ENCODE measurements around the gene IFTAP.

Gene IFTAP

GRCh38 chr11:36618363-36619047 is 24.2 kb downstream of the IFTAP start:
- no peaks in the 10 kb centered on the region for H3K4me1 ChIP-seq (ENCODE audit: control insufficient read depth, insufficient read depth, low read length)
- WGBS (ENCODE audit: insufficient coverage, insufficient read length), result no CpG with 5 or more reads among the region's 3 CpGs
- no peaks in the 10 kb centered on the region for H3K36me3 ChIP-seq (ENCODE audit: control insufficient read depth, insufficient read depth, low read length)
- no peak overlapping the region for H3K27ac ChIP-seq (ENCODE audit: low read length)
- no peaks in the 10 kb centered on the region for H3K27me3 ChIP-seq (ENCODE audit: control insufficient read depth, insufficient read depth, low read length)
- H3K4me3 ChIP-seq (ENCODE audit: low read length), result no peak overlapping the region
- DNase-seq (ENCODE audit: low read depth, low spot score), result no peak
- no peaks in the 10 kb centered on the region for H3K9me3 ChIP-seq (ENCODE audit: control insufficient read depth, insufficient read depth, low read length)

GRCh38 chr11:36619502-36619901 is 25.2 kb downstream of the IFTAP start:
- no CpG with 5 or more reads among the region's 5 CpGs for WGBS (ENCODE audit: insufficient coverage, insufficient read length)
- no peak overlapping the region for H3K27ac ChIP-seq (ENCODE audit: low read length)
- no peak overlapping the region for H3K4me3 ChIP-seq (ENCODE audit: low read length)

GRCh38 chr11:36620246-36620645 is 25.9 kb downstream of the IFTAP start:
- H3K27me3 ChIP-seq (ENCODE audit: control insufficient read depth, insufficient read depth, low read length), result no peaks in the 10 kb centered on the region
- no peaks in the 10 kb centered on the region for H3K9me3 ChIP-seq (ENCODE audit: control insufficient read depth, insufficient read depth, low read length)
- H3K4me3 ChIP-seq (ENCODE audit: low read length), result no peak overlapping the region
- no peak overlapping the region for H3K27ac ChIP-seq (ENCODE audit: low read length)
- H3K36me3 ChIP-seq (ENCODE audit: control insufficient read depth, insufficient read depth, low read length), result no peaks in the 10 kb centered on the region
- DNase-seq (ENCODE audit: low read depth, low spot score), result no peak
- no peaks in the 10 kb centered on the region for H3K4me1 ChIP-seq (ENCODE audit: control insufficient read depth, insufficient read depth, low read length)

More at GRCh38 chr11:36619502-36619901, 25.2 kb downstream of the IFTAP start:
- Histone ChIP-seq H3K36me3 (ENCODE audit: control insufficient read depth, insufficient read depth, low read length) (no peaks in the 10 kb centered on the region), H3K9me3 (ENCODE audit: control insufficient read depth, insufficient read depth, low read length) (no peaks in the 10 kb centered on the region), H3K27me3 (ENCODE audit: control insufficient read depth, insufficient read depth, low read length) (no peaks in the 10 kb centered on the region), H3K4me1 (ENCODE audit: control insufficient read depth, insufficient read depth, low read length) (no peaks in the 10 kb centered on the region)
- no peak for DNase-seq (ENCODE audit: low read depth, low spot score)

GRCh38 chr11:36622431-36623136 is 28.3 kb downstream of the IFTAP start:
- DNase-seq (ENCODE audit: low read depth, low spot score), result no peak
- WGBS (ENCODE audit: insufficient coverage, insufficient read length), result 100% methylated on average over 1 of the region's 3 CpGs

GRCh38 chr11:36623494-36623893 is 29.2 kb downstream of the IFTAP start:
- H3K27ac ChIP-seq (ENCODE audit: low read length), result no peak overlapping the region
- no peaks in the 10 kb centered on the region for H3K27me3 ChIP-seq (ENCODE audit: control insufficient read depth, insufficient read depth, low read length)
- 100% methylated on average over 4 of the region's 5 CpGs for WGBS (ENCODE audit: insufficient coverage, insufficient read length)
- H3K9me3 ChIP-seq (ENCODE audit: control insufficient read depth, insufficient read depth, low read length), result no peaks in the 10 kb centered on the region
- no peaks in the 10 kb centered on the region for H3K4me1 ChIP-seq (ENCODE audit: control insufficient read depth, insufficient read depth, low read length)
- DNase-seq (ENCODE audit: low read depth, low spot score), result no peak
- H3K36me3 ChIP-seq (ENCODE audit: control insufficient read depth, insufficient read depth, low read length), result no peaks in the 10 kb centered on the region
- no peak overlapping the region for H3K4me3 ChIP-seq (ENCODE audit: low read length)

More at GRCh38 chr11:36622431-36623136, 28.3 kb downstream of the IFTAP start:
- H3K4me3 ChIP-seq (ENCODE audit: low read length), result no peak overlapping the region
- no peaks in the 10 kb centered on the region for H3K4me1 ChIP-seq (ENCODE audit: control insufficient read depth, insufficient read depth, low read length)
- H3K27me3 ChIP-seq (ENCODE audit: control insufficient read depth, insufficient read depth, low read length), result no peaks in the 10 kb centered on the region
- no peaks in the 10 kb centered on the region for H3K9me3 ChIP-seq (ENCODE audit: control insufficient read depth, insufficient read depth, low read length)
- no peaks in the 10 kb centered on the region for H3K36me3 ChIP-seq (ENCODE audit: control insufficient read depth, insufficient read depth, low read length)
- H3K27ac ChIP-seq (ENCODE audit: low read length), result no peak overlapping the region

- WGBS (ENCODE audit: insufficient coverage, insufficient read length), result no CpG with 5 or more reads among the region's 1 CpG
Measured at GRCh38 chr11:36627006-36627405, 32.7 kb downstream of the IFTAP start.

GRCh38 chr11:36627471-36627870 is 33.2 kb downstream of the IFTAP start:
- Histone ChIP-seq H3K4me1 (ENCODE audit: control insufficient read depth, insufficient read depth, low read length) (no peaks in the 10 kb centered on the region), H3K4me3 (ENCODE audit: low read length) (no peak overlapping the region), H3K27ac (ENCODE audit: low read length) (no peak overlapping the region), H3K36me3 (ENCODE audit: control insufficient read depth, insufficient read depth, low read length) (no peaks in the 10 kb centered on the region), H3K27me3 (ENCODE audit: control insufficient read depth, insufficient read depth, low read length) (no peaks in the 10 kb centered on the region), H3K9me3 (ENCODE audit: control insufficient read depth, insufficient read depth, low read length) (no peaks in the 10 kb centered on the region)
- no peak for DNase-seq (ENCODE audit: low read depth, low spot score)
- no CpG with 5 or more reads among the region's 2 CpGs for WGBS (ENCODE audit: insufficient coverage, insufficient read length)

More at GRCh38 chr11:36627006-36627405, 32.7 kb downstream of the IFTAP start:
- Histone ChIP-seq H3K9me3 (ENCODE audit: control insufficient read depth, insufficient read depth, low read length) (no peaks in the 10 kb centered on the region), H3K36me3 (ENCODE audit: control insufficient read depth, insufficient read depth, low read length) (no peaks in the 10 kb centered on the region), H3K4me1 (ENCODE audit: control insufficient read depth, insufficient read depth, low read length) (no peaks in the 10 kb centered on the region), H3K27me3 (ENCODE audit: control insufficient read depth, insufficient read depth, low read length) (no peaks in the 10 kb centered on the region), H3K4me3 (ENCODE audit: low read length) (no peak overlapping the region), H3K27ac (ENCODE audit: low read length) (no peak overlapping the region)
- no peak for DNase-seq (ENCODE audit: low read depth, low spot score)

- Histone ChIP-seq H3K36me3 (ENCODE audit: control insufficient read depth, insufficient read depth, low read length) (no peaks in the 10 kb centered on the region), H3K27ac (ENCODE audit: low read length) (no peak overlapping the region), H3K9me3 (ENCODE audit: control insufficient read depth, insufficient read depth, low read length) (no peaks in the 10 kb centered on the region), H3K4me1 (ENCODE audit: control insufficient read depth, insufficient read depth, low read length) (no peaks in the 10 kb centered on the region), H3K4me3 (ENCODE audit: low read length) (no peak overlapping the region), H3K27me3 (ENCODE audit: control insufficient read depth, insufficient read depth, low read length) (no peaks in the 10 kb centered on the region)
- no peak for DNase-seq (ENCODE audit: low read depth, low spot score)
- WGBS (ENCODE audit: insufficient coverage, insufficient read length), result no CpG with 5 or more reads among the region's 5 CpGs
Measured at GRCh38 chr11:36628141-36628540, 33.8 kb downstream of the IFTAP start.

GRCh38 chr11:36628765-36629244 is 34.5 kb downstream of the IFTAP start:
- Histone ChIP-seq H3K4me1 (ENCODE audit: control insufficient read depth, insufficient read depth, low read length) (no peaks in the 10 kb centered on the region), H3K27me3 (ENCODE audit: control insufficient read depth, insufficient read depth, low read length) (no peaks in the 10 kb centered on the region), H3K9me3 (ENCODE audit: control insufficient read depth, insufficient read depth, low read length) (no peaks in the 10 kb centered on the region), H3K27ac (ENCODE audit: low read length) (no peak overlapping the region), H3K4me3 (ENCODE audit: low read length) (no peak overlapping the region), H3K36me3 (ENCODE audit: control insufficient read depth, insufficient read depth, low read length) (no peaks in the 10 kb centered on the region)
- no CpG with 5 or more reads among the region's 4 CpGs for WGBS (ENCODE audit: insufficient coverage, insufficient read length)
- DNase-seq (ENCODE audit: low read depth, low spot score), result no peak

GRCh38 chr11:36631774-36632173 is 37.5 kb downstream of the IFTAP start:
- Histone ChIP-seq H3K36me3 (ENCODE audit: control insufficient read depth, insufficient read depth, low read length) (no peaks in the 10 kb centered on the region), H3K4me1 (ENCODE audit: control insufficient read depth, insufficient read depth, low read length) (no peaks in the 10 kb centered on the region), H3K27ac (ENCODE audit: low read length) (no peak overlapping the region), H3K4me3 (ENCODE audit: low read length) (no peak overlapping the region), H3K27me3 (ENCODE audit: control insufficient read depth, insufficient read depth, low read length) (no peaks in the 10 kb centered on the region), H3K9me3 (ENCODE audit: control insufficient read depth, insufficient read depth, low read length) (no peaks in the 10 kb centered on the region)
- DNase-seq (ENCODE audit: low read depth, low spot score), result no peak
- no CpG with 5 or more reads among the region's 2 CpGs for WGBS (ENCODE audit: insufficient coverage, insufficient read length)
